ENCODE data around the gene MPIG6B.
"Not testable (repeated sequence)": the region's sequence is repeated elsewhere in the genome, so short reads cannot be mapped to it uniquely, and the experiment has no call there.

Gene MPIG6B

GRCh38 chr6:31700740-31701401 lies 22.3 kb upstream of the MPIG6B start:
- DNase-seq (ENCODE audit: low read depth, low spot score) = no peak

GRCh38 chr6:31701666-31702404 lies 21.3 kb upstream of the MPIG6B start:
- DNase-seq (ENCODE audit: low read depth, low spot score) = no peak

GRCh38 chr6:31702405-31702818 lies 20.8 kb upstream of the MPIG6B start:
- DNase-seq (ENCODE audit: low read depth, low spot score) = no peak

DNA sequence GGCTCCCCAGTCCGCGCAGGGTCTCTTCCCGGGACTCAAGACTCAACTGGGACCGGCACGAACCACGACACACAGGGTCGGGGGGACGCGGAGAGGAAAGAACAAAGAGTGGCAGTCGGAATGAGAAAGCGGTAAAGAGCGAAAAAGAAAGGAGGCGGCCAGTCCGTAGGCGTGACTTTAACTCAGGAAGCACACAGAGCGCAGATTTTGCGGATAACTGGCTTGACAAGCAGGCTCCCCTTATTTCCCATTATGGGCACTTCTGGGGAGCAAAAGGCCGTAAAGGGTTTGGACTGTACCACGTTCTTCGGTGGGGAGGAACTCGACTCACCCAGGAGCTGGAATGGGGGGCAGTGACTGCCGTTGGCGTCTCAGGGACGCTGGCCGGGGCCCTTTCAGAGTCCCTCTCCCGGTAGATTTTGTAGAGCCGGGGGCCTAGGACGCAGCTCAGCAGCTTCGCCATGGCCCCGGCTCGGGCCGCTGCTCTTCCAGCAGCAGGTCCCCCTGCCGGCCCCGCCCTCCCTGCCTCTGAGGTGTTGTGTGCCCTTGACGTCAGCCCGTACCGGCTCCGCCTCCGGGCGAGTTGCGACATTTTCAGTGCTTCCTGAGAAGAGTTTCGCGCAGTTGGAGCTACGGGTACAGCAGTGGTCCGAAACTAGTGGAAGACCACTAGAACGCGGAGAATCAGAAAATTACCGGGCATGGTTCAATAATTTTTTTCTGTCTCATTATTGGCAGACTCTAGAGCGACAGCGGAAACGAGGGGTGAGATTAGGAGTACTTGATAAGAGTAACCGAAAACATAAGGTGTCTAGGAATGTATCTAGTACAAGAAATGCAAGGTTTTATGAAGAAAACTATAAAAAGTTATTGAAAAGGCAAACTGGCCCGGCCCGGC lies 20.1 kb upstream of the MPIG6B start, which contains the start of gene ABHD16A:
Gene ABHD16A (minus strand): TSS at position 506 of the 898 bp plus-strand sequence. CDS start 43 bp downstream, at position 463.
- DNase-seq (ENCODE audit: low read depth, low spot score) = peak; percentile 91

DNA sequence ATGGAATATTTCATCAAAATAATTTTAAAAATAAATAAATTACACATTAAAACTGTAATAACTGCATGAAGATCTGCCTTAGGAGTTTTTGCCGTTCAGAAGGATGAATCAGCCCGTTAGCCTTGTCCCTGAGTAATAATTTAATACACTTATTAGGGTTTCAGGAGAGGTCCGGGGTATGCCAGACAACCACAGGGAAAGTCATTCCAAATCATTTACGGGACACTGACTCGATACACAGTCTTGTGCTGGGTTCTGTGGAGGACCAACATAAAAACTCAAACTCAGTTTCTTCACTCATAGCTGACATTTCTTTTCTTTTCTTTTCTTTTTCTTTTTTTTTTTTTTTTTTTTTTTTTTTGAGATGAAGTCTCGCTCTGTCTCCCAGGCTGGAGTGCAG lies 17.2 kb upstream of the MPIG6B start:
- no peak for DNase-seq (ENCODE audit: low read depth, low spot score)

DNA sequence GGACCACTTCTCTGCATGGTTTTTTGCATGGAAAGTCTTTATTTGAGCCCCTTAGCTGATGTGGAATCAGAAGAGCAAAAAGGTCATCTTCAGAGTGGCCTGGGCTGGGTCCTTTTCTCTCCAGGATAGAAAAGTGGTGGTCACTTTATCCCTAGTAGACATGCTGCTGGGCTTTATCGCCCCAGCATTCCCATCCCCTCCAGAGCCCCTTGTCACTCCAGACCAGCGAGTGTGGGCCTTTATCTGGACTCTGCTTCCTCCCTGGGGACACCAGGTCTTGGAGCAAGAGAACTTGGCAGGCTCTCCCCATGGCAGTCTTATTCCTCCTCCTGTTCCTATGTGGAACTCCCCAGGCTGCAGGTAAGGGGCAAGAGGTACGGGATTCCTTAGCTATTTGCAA lies 16.6 kb upstream of the MPIG6B start, which contains the start of gene LY6G6F:
Gene LY6G6F (plus strand): TSS at position 268 of the 400 bp plus-strand sequence. CDS start 41 bp downstream, at position 309.
- DNase-seq (ENCODE audit: low read depth, low spot score) = no peak

GRCh38 chr6:31707701-31708100 lies 15.5 kb upstream of the MPIG6B start:
- DNase-seq (ENCODE audit: low read depth, low spot score) = no peak

DNA sequence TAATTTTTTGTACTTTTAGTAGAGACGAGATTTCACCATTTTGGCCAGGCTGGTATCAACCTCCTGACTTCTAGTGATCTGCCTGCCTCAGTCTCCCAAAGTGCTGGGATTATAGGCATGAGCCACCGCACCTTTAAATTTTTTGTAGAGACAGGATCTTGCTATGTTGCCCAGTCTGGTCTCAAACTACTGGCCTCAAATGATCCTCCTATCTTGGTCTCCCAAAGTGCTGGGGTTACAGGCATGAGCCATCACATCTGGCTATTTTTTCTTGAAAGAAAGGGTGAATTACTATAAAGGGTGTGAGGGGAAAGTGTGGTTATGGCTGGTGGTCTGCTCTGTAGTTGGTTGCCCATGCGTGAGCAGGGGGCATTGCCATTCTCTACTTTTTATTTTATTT lies 14.9 kb upstream of the MPIG6B start:
- DNase-seq (ENCODE audit: low read depth, low spot score) = no peak

DNA sequence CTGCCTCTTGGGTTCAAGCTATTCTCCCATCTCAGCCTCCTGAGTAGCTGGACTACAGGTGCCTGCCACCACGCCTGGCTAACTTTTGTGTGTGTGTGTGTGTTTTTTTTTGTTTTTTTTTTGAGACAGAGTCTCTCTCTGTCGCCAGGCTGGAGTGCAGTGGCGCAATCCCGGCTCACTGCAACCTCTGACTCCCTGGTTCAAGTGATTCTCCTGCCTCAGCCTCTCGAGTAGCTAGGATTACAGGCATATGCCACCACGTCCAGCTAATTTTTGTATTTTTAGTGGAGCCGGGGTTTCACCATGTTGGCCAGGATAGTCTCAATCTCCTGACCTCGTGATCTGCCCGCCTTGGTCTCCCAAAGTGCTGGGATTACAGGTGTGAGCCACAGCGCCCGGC lies 14.0 kb upstream of the MPIG6B start:
- not testable (repeated sequence) for DNase-seq (ENCODE audit: low read depth, low spot score)

DNA sequence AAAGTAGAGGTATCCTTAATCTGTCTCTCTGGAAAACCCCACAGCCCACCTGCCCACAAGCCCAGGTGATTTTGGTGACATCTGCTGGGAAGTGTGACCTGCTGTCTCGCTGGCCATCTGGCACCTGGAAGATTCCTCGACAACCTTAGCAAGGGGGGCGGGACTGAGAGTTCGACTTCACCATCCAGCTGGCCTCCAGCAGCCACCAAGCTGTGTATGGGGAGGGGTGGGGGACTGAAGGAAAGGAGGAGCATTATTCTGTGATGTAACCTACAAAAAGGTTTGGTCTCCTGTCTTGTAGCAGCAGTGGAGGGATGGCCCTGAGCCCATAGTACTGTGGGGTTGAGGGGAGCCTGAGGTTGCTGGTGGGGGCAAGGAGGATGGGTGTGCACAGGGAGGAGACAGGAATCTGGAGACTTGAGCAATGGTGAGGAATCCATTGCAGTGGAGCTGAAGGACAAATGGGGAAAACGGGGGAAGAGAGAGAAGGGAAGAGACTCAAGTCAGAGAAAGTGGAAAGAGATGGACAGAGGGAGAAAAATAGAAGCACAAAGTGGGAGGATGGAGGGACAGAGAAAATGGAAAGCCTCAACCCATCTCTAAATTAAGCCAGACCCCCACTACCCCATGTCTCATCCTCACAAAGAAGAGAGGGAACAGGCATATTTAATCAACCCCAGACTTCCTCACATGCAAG lies 12.5 kb upstream of the MPIG6B start:
- no peak for DNase-seq (ENCODE audit: low read depth, low spot score)

- no peak for DNase-seq (ENCODE audit: low read depth, low spot score)
Observed at GRCh38 chr6:31711233-31711632, 11.9 kb upstream of the MPIG6B start.

GRCh38 chr6:31712296-31712695 lies 10.9 kb upstream of the MPIG6B start:
- DNase-seq (ENCODE audit: low read depth, low spot score) = no peak

- no peak for DNase-seq (ENCODE audit: low read depth, low spot score)
Observed at GRCh38 chr6:31713465-31713864, 9.7 kb upstream of the MPIG6B start.

- no peak for DNase-seq (ENCODE audit: low read depth, low spot score)
Observed at GRCh38 chr6:31713991-31714684, 9.0 kb upstream of the MPIG6B start.

- DNase-seq (ENCODE audit: low read depth, low spot score) = no peak
Observed at GRCh38 chr6:31715022-31715958, 7.9 kb upstream of the MPIG6B start, which contains the start of gene LY6G6D. Gene LY6G6D (plus strand): TSS chr6:31715348. CDS start chr6:31715356, 8 bp downstream.

GRCh38 chr6:31717499-31718222 lies 5.5 kb upstream of the MPIG6B start:
- no peak for DNase-seq (ENCODE audit: low read depth, low spot score)

- DNase-seq (ENCODE audit: low read depth, low spot score) = no peak
Observed at GRCh38 chr6:31718265-31718664, 4.9 kb upstream of the MPIG6B start.

GRCh38 chr6:31719001-31719400 lies 4.2 kb upstream of the MPIG6B start:
- DNase-seq (ENCODE audit: low read depth, low spot score) = no peak

Measured in activated CD4-positive, CD25-positive, alpha-beta regulatory T cell treated with anti-CD3 and anti-CD28 coated beads, Interleukin-2, amount 50 U/mL, for 16 hours (primary cell).